ENCODE data around the gene SGSM2. TPM values are rescaled to one million over a fixed set of nuclear protein-coding genes. Genes with fewer than 3 reads are reported as not detected.

Gene SGSM2
- polyA plus RNA-seq, 1 donor (not counting 4 experiments of a cell fraction or from before 2014, with no cell fraction given), result 16.4 TPM

DNA sequence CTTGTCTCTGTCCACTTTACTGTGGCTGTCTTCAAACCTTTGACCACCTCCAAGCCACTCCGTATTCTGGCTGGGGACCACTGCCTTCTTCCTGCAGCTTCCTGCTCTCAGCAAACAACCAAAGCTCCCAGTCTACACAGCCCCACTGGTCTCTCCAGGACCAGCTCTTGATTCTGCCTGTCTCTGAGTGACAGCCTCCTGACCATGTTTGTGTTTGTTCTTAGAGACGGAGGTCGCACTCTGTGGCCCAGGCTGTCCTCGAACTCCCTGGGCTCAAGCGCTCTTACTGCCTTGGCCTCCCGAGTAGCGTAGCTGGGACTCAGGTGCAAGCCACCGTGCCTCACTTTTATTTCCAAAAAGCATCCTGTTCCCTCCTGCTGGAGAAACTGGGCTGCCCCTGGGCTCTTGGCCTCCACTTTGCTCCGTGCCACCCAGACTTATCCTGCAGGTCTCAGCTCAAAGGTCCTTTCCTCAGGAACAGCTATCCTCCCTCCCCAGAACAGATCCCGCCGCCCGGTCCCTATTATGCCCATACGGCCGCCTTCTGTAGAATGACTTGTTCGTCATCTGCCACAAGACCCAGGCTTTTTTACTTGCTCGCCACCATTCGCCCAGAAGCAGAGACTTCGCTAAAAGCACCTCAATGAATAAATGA lies 54.4 kb downstream of the SGSM2 start:
- peak overlapping the region in 2 of 3 experiments; percentile 50 to 69 for H3K4me3 ChIP-seq (ENCODE audit: control insufficient read depth in 2 of 3, extremely low read depth in 1 of 3, insufficient read depth in 2 of 3, low read depth in 1 of 3, low read length in 3 of 3)
- peak overlapping the region; percentile 66 for H3K27ac ChIP-seq (ENCODE audit: control insufficient read depth, insufficient read depth, low read length)
- H3K79me2 ChIP-seq (ENCODE audit: control insufficient read depth, insufficient read depth, low read length), result peaks cover 19% of the 10 kb centered on the region
- H3K27me3 ChIP-seq (ENCODE audit: control insufficient read depth, extremely low read depth, insufficient read depth, low read length), result no peaks in the 10 kb centered on the region
- H2AFZ ChIP-seq (ENCODE audit: control insufficient read depth, low read length), result no peak overlapping the region
- no peaks in the 10 kb centered on the region for H3K9me1 ChIP-seq (ENCODE audit: control insufficient read depth, extremely low read depth, insufficient read depth, low read length)
- DNase-seq (ENCODE audit: low read depth, low spot score) (no peak), FAIRE-seq (no peak)
- H4K20me1 ChIP-seq (ENCODE audit: control insufficient read depth, extremely low read depth, insufficient read depth, low read length), result no peaks in the 10 kb centered on the region
- H3K9me3 ChIP-seq (ENCODE audit: control insufficient read depth, low read depth, low read length), result no peaks in the 10 kb centered on the region
- dilution Hi-C loops (cut with MboI; ENCODE audit: extremely low pct_ligation_motif_present, low sequenced_read_pairs), result no loop called here
- peaks cover 8 to 10% of the 10 kb centered on the region in 2 experiments for H3K36me3 ChIP-seq (ENCODE audit: control insufficient read depth in 2 of 2, extremely low read depth in 1 of 2, insufficient read depth in 2 of 2, low read length in 2 of 2)
- TF ChIP-seq, protein P1, sequence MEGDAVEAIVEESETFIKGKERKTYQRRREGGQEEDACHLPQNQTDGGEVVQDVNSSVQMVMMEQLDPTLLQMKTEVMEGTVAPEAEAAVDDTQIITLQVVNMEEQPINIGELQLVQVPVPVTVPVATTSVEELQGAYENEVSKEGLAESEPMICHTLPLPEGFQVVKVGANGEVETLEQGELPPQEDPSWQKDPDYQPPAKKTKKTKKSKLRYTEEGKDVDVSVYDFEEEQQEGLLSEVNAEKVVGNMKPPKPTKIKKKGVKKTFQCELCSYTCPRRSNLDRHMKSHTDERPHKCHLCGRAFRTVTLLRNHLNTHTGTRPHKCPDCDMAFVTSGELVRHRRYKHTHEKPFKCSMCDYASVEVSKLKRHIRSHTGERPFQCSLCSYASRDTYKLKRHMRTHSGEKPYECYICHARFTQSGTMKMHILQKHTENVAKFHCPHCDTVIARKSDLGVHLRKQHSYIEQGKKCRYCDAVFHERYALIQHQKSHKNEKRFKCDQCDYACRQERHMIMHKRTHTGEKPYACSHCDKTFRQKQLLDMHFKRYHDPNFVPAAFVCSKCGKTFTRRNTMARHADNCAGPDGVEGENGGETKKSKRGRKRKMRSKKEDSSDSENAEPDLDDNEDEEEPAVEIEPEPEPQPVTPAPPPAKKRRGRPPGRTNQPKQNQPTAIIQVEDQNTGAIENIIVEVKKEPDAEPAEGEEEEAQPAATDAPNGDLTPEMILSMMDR (optimal IDR thresholded peaks at IDR 0.05 in 1 of 3, IDR thresholded peaks at IDR 0.05 in 1 of 3, conservative IDR thresholded peaks at IDR 0.05 in 1 of 3; ENCODE audit: extremely low read depth in 1 of 3, insufficient read depth in 2 of 3, low read length in 3 of 3), result no peak
- H3K4me2 ChIP-seq (ENCODE audit: control insufficient read depth, extremely low read depth, insufficient read depth, low read depth, low read length), result peak overlapping the region; percentile 88
- peaks cover 20% of the 10 kb centered on the region for H3K4me1 ChIP-seq (ENCODE audit: control insufficient read depth, extremely low read depth, insufficient read depth, low read length)
- H3K9ac ChIP-seq (ENCODE audit: control insufficient read depth, extremely low read depth, insufficient read depth, low read length), result peak overlapping the region; percentile 77

DNA sequence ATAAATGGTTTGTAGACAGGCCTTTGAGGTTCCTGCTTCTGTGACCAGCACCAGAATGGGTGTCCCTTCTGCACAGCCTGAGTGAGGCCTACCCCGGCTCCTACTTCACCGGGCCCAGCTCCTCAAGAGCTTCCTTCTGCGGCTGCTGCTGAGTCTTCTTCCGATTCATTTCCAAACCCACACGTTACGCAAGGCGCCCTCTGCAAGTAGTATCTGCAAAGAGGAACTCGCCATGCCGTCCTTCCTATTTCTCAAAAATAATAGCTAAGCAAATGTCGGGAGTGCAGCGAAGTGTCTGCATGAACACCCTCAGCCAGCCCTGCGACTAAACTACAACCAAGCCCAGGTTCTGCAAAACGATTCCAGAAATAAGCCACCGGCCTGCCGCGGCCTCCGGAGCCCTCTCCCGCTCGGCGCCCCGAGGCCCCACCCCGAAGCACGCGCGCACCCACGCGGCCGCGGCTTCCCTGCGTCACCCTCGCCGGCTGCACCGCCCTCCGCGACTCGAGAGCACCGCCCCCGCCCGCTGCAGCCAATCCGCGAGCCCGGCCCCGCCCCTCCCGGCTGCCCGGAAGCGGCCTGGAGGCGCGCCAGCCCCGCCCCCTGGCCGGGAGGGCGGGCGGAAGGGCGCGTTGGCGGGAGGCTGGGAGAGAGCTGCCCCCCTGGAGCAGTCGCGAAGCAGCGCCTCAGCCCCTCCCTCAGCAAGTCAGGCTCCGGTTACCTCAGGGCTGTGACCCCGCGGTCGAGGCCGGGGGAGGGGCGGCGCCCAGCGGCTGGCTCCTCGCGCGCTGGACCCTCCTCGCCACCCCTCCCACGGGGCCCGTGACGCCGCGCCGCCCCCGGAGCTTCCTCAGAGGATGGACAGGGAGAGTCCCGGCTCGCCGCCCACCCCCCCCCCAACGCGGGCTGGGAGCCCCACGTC lies 55.2 kb downstream of the SGSM2 start:
- no peaks in the 10 kb centered on the region for H4K20me1 ChIP-seq (ENCODE audit: control insufficient read depth, extremely low read depth, insufficient read depth, low read length)
- H3K36me3 ChIP-seq (ENCODE audit: control insufficient read depth in 2 of 2, extremely low read depth in 1 of 2, insufficient read depth in 2 of 2, low read length in 2 of 2), result peaks cover 8 to 10% of the 10 kb centered on the region in 2 experiments
- TF ChIP-seq, protein P1 (optimal IDR thresholded peaks at IDR 0.05 in 1 of 3, IDR thresholded peaks at IDR 0.05 in 1 of 3, conservative IDR thresholded peaks at IDR 0.05 in 1 of 3; ENCODE audit: extremely low read depth in 1 of 3, insufficient read depth in 2 of 3, low read length in 3 of 3), result no peak
- TF ChIP-seq EZH2 (IDR thresholded peaks at IDR 0.05; ENCODE audit: low read length), result no peak
- peak overlapping the region; percentile 88 for H3K4me2 ChIP-seq (ENCODE audit: control insufficient read depth, extremely low read depth, insufficient read depth, low read depth, low read length)
- H3K27ac ChIP-seq (ENCODE audit: control insufficient read depth, insufficient read depth, low read length), result peak overlapping the region; percentile 96
- H3K79me2 ChIP-seq (ENCODE audit: control insufficient read depth, insufficient read depth, low read length), result peaks cover 21% of the 10 kb centered on the region
- H3K27me3 ChIP-seq (ENCODE audit: control insufficient read depth, extremely low read depth, insufficient read depth, low read length), result no peaks in the 10 kb centered on the region
- H3K9me3 ChIP-seq (ENCODE audit: control insufficient read depth, low read depth, low read length), result no peaks in the 10 kb centered on the region
- FAIRE-seq (no peak), DNase-seq (ENCODE audit: low read depth, low spot score) (no peak)
- peak overlapping the region; percentile 39 to 69 (median 68) for H3K4me3 ChIP-seq (ENCODE audit: control insufficient read depth in 2 of 3, extremely low read depth in 1 of 3, insufficient read depth in 2 of 3, low read depth in 1 of 3, low read length in 3 of 3)
- H3K9me1 ChIP-seq (ENCODE audit: control insufficient read depth, extremely low read depth, insufficient read depth, low read length), result no peaks in the 10 kb centered on the region
- H3K9ac ChIP-seq (ENCODE audit: control insufficient read depth, extremely low read depth, insufficient read depth, low read length), result peak overlapping the region; percentile 96
- H2AFZ ChIP-seq (ENCODE audit: control insufficient read depth, low read length), result peak overlapping the region; percentile 56
- H3K4me1 ChIP-seq (ENCODE audit: control insufficient read depth, extremely low read depth, insufficient read depth, low read length), result peaks cover 28% of the 10 kb centered on the region
- dilution Hi-C loops (cut with MboI; ENCODE audit: extremely low pct_ligation_motif_present, low sequenced_read_pairs), result no loop called here

All from keratinocyte (primary cell).